ENCODE data around the gene ETNK2. TPM values are rescaled to one million over a fixed set of nuclear protein-coding genes. Genes with fewer than 3 reads are reported as not detected.

ETNK2 gene
- total and polyA plus RNA-seq, 2 of the 13 experiments (the other 11 are each of a cell fraction or from before 2014, with no cell fraction given), result 15.5 to 42.8 TPM

- TF ChIP-seq PAXIP1 (CRISPR knock-in tag; conservative IDR thresholded peaks at IDR 0.05) (peak; percentile 87), ZBTB43 (CRISPR knock-in tag; conservative IDR thresholded peaks at IDR 0.05) (no peak), ZNF598 (CRISPR knock-in tag; IDR thresholded peaks at IDR 0.05; ENCODE audit: borderline replicate concordance) (no peak), THRA (CRISPR knock-in tag; IDR thresholded peaks at IDR 0.05; ENCODE audit: borderline replicate concordance) (peak; percentile 30; the same call in 1 of the 2 replicates), NFYB (CRISPR knock-in tag; IDR thresholded peaks at IDR 0.05) (0 out of 2 replicates have a peak, but pooled peaks have one; percentile 10), HHEX (CRISPR knock-in tag; IDR thresholded peaks at IDR 0.05) (no peak), PTBP1 (IDR thresholded peaks at IDR 0.05; ENCODE audit: low read depth, low read length, poor library complexity, severe bottlenecking) (no peak), ZNF562 (CRISPR knock-in tag; IDR thresholded peaks at IDR 0.05; ENCODE audit: borderline replicate concordance) (no peak), HOMEZ (CRISPR knock-in tag; IDR thresholded peaks at IDR 0.05; ENCODE audit: low read depth) (no peak), ETV5 (CRISPR knock-in tag; IDR thresholded peaks at IDR 0.05; ENCODE audit: borderline replicate concordance) (peak; percentile 94), FOXC1 (CRISPR knock-in tag; IDR thresholded peaks at IDR 0.05; ENCODE audit: borderline replicate concordance) (no peak), TRIM22 (IDR thresholded peaks at IDR 0.05) (no peak), ATRX (CRISPR knock-in tag; IDR thresholded peaks at IDR 0.05; ENCODE audit: borderline replicate concordance) (no peak), STAG1 (CRISPR knock-in tag; IDR thresholded peaks at IDR 0.05) (no peak), ZXDC (CRISPR knock-in tag; IDR thresholded peaks at IDR 0.05) (no peak)
Measured at GRCh38 chr1:204093421-204093717, 58.5 kb downstream of the ETNK2 start (continued).
